ENCODE results near the gene GLT6D1. TPM values are rescaled to one million over a fixed set of nuclear protein-coding genes. Genes with fewer than 3 reads are reported as not detected.

Gene GLT6D1
- total and polyA plus RNA-seq, 9 donors = not detected

DNA sequence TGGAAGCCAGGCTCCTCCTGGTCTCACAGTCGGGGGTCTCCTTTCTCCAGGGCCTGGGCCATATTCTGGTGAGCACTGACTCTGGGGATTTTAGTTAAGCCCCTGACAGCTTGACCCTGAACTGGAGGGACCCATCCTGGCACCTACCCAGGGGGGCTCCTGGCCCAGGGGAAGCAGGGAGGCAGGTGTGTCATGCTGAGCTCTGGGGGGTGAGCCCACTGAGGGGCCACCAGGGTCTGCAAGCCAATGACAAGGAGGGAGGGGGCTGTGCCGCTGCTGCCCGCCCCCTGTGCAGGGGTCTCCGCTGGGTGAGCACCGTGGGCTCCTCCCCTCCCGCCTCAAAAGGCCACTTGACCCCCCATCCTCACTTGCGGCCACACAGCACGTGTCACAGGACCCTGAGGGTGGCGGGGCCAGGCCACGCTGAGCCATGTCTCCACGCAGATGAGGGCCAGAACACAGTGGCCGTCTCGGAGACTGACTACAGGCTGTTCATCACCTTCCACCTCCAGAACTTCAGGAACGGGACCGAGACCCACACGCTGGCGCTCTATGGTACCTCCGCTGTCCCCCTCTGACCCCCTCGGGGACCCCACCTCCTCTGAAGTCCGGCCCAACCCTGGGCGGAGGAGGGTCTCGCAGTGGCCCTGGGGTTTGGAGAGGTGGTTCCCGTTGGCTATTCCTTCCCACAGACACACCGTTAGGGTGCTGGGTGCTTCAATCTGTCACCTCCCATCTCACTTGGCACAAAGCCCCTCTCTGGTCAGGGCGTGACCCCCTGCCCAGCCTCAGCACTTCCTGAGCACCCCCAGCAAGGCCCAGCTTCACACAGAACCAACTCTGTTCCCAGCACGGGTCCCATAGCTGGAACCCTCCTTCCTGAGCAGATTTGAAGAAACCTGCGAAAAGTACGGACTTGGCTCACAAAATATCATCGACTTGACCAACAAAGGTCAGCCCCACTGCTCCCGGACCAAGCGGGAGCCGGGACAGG lies 25.8 kb upstream of the GLT6D1 start:
- no peaks in the 10 kb centered on the region for H3K27me3 ChIP-seq
- TF ChIP-seq, protein P1, sequence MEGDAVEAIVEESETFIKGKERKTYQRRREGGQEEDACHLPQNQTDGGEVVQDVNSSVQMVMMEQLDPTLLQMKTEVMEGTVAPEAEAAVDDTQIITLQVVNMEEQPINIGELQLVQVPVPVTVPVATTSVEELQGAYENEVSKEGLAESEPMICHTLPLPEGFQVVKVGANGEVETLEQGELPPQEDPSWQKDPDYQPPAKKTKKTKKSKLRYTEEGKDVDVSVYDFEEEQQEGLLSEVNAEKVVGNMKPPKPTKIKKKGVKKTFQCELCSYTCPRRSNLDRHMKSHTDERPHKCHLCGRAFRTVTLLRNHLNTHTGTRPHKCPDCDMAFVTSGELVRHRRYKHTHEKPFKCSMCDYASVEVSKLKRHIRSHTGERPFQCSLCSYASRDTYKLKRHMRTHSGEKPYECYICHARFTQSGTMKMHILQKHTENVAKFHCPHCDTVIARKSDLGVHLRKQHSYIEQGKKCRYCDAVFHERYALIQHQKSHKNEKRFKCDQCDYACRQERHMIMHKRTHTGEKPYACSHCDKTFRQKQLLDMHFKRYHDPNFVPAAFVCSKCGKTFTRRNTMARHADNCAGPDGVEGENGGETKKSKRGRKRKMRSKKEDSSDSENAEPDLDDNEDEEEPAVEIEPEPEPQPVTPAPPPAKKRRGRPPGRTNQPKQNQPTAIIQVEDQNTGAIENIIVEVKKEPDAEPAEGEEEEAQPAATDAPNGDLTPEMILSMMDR (IDR thresholded peaks at IDR 0.05) = no peak
- TF ChIP-seq EP300 (IDR thresholded peaks at IDR 0.05) (no peak), POLR2A (IDR thresholded peaks at IDR 0.05) (no peak)
- intact Hi-C loops (cut with DNase I) = no loop called here

DNA sequence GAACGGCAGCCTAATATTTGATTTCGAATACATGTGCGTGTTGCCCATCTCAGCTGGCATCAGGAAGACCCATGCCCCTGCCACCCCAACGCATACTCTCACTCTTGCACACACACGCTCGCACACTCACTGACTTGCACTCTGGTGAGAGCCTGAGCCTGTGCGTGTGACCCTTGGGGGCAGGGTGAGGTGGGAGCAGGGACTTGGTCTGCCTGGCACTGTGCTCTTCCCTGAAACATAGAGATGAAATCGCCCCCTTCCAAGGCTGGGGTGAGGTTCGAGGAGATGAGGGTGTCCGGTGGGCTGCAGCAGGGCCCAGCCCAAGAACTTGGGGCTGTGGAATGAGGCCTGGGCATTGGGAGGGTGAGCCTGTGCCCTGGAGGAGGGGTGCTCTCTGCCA lies 24.9 kb upstream of the GLT6D1 start:
- H3K9me3 ChIP-seq = no peaks in the 10 kb centered on the region
- DNase-seq = no peak
- H3K36me3 ChIP-seq = no peaks in the 10 kb centered on the region
- no peaks in the 10 kb centered on the region for H3K27me3 ChIP-seq
- H3K4me1 ChIP-seq (ENCODE audit: insufficient read depth) = peaks cover 6% of the 10 kb centered on the region
- 88 to 94% (median 93%) methylated on average over 10 of the region's 10 CpGs for WGBS, 3 donors
- intact Hi-C loops (cut with DNase I) = no loop called here
- TF ChIP-seq POLR2A (IDR thresholded peaks at IDR 0.05) (no peak), EP300 (IDR thresholded peaks at IDR 0.05) (no peak)
- TF ChIP-seq, protein P1 (IDR thresholded peaks at IDR 0.05) = no peak
- H3K27ac ChIP-seq = no peak overlapping the region
- H3K4me3 ChIP-seq = no peak overlapping the region

More for the DNA sequence above, 25.8 kb upstream of the GLT6D1 start:
- peaks cover 0 to 4% of the 10 kb centered on the region in 2 donors for H3K9me3 ChIP-seq
- peaks cover 6% of the 10 kb centered on the region for H3K4me1 ChIP-seq (ENCODE audit: insufficient read depth)
- no peak for DNase-seq
- H3K4me3 ChIP-seq = no peak overlapping the region
- no peak overlapping the region for H3K27ac ChIP-seq
- no peaks in the 10 kb centered on the region for H3K36me3 ChIP-seq
- 83 to 87% (median 85%) methylated on average over 31 to 32 of the region's 32 CpGs for WGBS, 3 donors

DNA sequence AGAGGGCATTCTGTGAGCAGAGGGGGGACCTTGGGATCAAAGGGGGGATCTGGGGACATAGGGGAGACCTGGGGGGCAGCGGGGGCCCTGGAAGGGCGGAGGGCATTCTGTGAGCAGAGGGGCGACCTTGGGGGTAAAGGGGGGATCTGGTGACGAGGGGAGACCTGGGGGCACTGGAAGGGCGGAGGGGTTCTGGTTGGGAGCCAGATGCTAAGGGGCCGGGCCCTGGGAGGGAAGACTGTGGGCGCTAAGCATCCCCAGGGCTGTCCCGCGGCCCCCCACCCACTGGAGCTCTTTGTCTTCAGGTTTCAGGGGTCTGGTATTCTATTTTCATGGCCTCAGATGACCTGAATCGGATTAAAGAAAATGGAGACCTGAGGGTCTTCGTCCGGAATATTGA lies 24.5 kb upstream of the GLT6D1 start:
- Histone ChIP-seq H3K36me3 (no peaks in the 10 kb centered on the region), H3K4me1 (ENCODE audit: insufficient read depth) (peaks cover 6% of the 10 kb centered on the region), H3K27ac (no peak overlapping the region), H3K9me3 (no peaks in the 10 kb centered on the region), H3K4me3 (no peak overlapping the region), H3K27me3 (no peaks in the 10 kb centered on the region)
- 86 to 94% (median 89%) methylated on average over 12 of the region's 12 CpGs for WGBS, 3 donors
- intact Hi-C loops (cut with DNase I) = no loop called here
- no peak for DNase-seq
- TF ChIP-seq EP300 (IDR thresholded peaks at IDR 0.05) = no peak

DNA sequence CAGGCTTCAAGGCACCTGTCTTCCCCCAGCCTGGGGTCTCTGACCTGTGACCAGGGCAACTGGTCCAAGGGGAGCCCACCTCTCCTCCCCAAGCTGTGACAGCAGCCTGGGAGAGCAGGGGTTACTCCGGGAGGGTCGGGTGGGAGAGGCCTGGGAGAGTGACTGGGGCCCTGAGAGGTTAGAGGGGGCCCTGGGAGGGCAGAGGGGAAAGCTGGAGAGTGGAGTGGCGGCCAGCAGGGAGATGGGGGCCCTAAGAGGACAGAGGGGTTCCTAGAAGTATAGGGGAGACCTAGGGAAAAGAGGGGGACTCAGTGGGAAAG lies 24.1 kb upstream of the GLT6D1 start:
- H3K4me3 ChIP-seq = no peak overlapping the region
- 67 to 78% (median 73%) methylated on average over 3 of the region's 3 CpGs for WGBS, 3 donors
- H3K27me3 ChIP-seq = no peaks in the 10 kb centered on the region
- no peaks in the 10 kb centered on the region for H3K9me3 ChIP-seq
- DNase-seq = no peak
- peaks cover 6% of the 10 kb centered on the region for H3K4me1 ChIP-seq (ENCODE audit: insufficient read depth)
- no peak overlapping the region for H3K27ac ChIP-seq
- intact Hi-C loops (cut with DNase I) = no loop called here
- no peak for TF ChIP-seq EP300 (IDR thresholded peaks at IDR 0.05)
- no peak for TF ChIP-seq POLR2A (IDR thresholded peaks at IDR 0.05)
- TF ChIP-seq, protein P1 (IDR thresholded peaks at IDR 0.05) = no peak
- H3K36me3 ChIP-seq = no peaks in the 10 kb centered on the region
